Uterus (tissue), 2 donors: ENCODE data around the gene SMAD9.

ENCODE experiments used
- CTCF ChIP-seq, 4 experiments: fragments of 200-600 bp in 2 of 4; fragments of 450-650 bp in 2 of 4; sonication (generic) in 2 of 4; IDR thresholded peaks; one replicate each; pipeline ENCODE4 v1.5.1; 2016 to 2019; ENCODE audit warnings: antibody characterized with exemption in 4 of 4, mild to moderate bottlenecking in 2 of 4, moderate library complexity in 1 of 4
- POLR2A ChIP-seq, 2 donors: fragments of 450-650 bp; IDR thresholded peaks; one replicate each; pipeline ENCODE4 v1.6.1; 2016; ENCODE audit warnings: antibody characterized with exemption in 2 of 2, mild to moderate bottlenecking in 1 of 2, moderate library complexity in 1 of 2

DNA sequence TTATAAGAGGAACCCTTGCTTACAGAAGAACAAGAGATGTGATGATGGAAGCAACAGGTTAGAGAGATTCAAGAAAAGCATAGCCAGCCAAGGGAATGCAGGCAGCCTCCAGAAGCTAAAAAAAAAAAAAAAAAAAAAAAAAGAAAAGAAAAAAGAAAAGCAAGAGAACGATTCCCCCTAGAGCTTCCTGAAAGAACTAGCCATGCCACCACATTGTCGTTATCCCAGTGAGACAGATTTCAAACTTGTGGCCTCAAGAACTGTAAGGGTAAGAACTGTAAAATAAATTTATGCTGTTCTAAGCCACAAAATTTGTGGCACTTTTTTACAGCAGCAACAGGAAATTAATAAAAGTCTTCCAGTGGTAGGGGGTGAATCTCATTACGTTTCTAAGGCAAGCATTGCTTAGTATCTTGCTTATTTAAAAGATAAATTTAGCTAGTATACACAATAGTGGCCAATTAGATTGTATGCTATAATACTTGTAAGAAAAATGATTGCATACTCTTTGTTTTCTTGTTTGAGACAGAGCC, 79.3 kb downstream of the SMAD9 start:
- TF ChIP-seq CTCF (IDR thresholded peaks at IDR 0.05) (no peak), POLR2A (IDR thresholded peaks at IDR 0.05) (no peak)
